ENCODE results near the gene APBA1. TPM values are rescaled to one million over a fixed set of nuclear protein-coding genes. Genes with fewer than 3 reads are reported as not detected.

The APBA1 gene
- total RNA-seq, 1 experiment from 2014 or later, result 0.05 TPM

DNA sequence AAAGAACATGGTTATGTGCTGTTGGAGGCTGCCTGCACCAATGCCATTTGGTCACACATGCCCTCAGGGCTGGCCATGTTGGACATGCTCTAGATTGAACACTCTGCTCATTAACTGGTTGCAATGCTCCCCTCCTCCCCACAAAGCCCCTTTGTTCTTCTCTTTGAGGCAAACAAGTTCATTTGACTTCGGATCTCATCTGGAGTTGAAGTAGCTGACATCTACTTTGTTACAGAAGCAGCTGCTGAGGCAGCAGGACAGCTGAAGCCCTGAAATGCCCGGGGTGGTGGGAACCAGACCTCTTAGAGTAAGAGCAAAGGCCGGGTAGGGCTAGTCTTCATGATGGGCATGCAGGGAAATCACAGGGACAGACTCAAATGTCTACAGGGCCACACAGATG is 123.5 kb downstream of the APBA1 start:
- Histone ChIP-seq H3K4me3 (ENCODE audit: low read depth in 2 of 2, low read length in 2 of 2) (no peak overlapping the region), H3K27ac (ENCODE audit: low read length) (no peak overlapping the region), H3K27me3 (ENCODE audit: control insufficient read depth, insufficient read depth, low read length) (no peaks in the 10 kb centered on the region), H3K36me3 (ENCODE audit: control insufficient read depth, insufficient read depth, low read length) (no peaks in the 10 kb centered on the region), H3K4me1 (ENCODE audit: control insufficient read depth, insufficient read depth, low read length) (no peaks in the 10 kb centered on the region), H3K9me3 (ENCODE audit: control insufficient read depth, insufficient read depth, low read depth, low read length) (no peaks in the 10 kb centered on the region)
- DNase-seq (ENCODE audit: low read depth, low spot score), result no peak
- no peak for ATAC-seq
- ChIA-PET POLR2A (no interaction called here), CTCF (interaction anchor here (0.6 kb wide), 1 partner anchor 172 kb away, joined by 3 read pairs; no protein-coding TSS in a partner anchor)
- no TSS peak for BruUV-seq (replicated peaks)
- in situ Hi-C loops (cut with HindIII; ENCODE audit: low pct_unique_long_range_greater_than_20kb, low sequenced_read_pairs), result no loop called here
- intact Hi-C loops (cut with micrococcal nuclease; ENCODE audit: unreplicated experiment), result loop anchor here (2.0 kb wide), 1 partner anchor 126 kb away; no protein-coding TSS in a partner anchor
- TF ChIP-seq SIN3A (IDR thresholded peaks at IDR 0.05; ENCODE audit: borderline replicate concordance, insufficient read depth, low read depth, low read length) (no peak), TCF7L2 (IDR thresholded peaks at IDR 0.05; ENCODE audit: low read depth, low read length) (no peak), POLR2AphosphoS5 (IDR thresholded peaks at IDR 0.05; ENCODE audit: low read depth, low read length) (no peak)
- TF ChIP-seq, protein P1, sequence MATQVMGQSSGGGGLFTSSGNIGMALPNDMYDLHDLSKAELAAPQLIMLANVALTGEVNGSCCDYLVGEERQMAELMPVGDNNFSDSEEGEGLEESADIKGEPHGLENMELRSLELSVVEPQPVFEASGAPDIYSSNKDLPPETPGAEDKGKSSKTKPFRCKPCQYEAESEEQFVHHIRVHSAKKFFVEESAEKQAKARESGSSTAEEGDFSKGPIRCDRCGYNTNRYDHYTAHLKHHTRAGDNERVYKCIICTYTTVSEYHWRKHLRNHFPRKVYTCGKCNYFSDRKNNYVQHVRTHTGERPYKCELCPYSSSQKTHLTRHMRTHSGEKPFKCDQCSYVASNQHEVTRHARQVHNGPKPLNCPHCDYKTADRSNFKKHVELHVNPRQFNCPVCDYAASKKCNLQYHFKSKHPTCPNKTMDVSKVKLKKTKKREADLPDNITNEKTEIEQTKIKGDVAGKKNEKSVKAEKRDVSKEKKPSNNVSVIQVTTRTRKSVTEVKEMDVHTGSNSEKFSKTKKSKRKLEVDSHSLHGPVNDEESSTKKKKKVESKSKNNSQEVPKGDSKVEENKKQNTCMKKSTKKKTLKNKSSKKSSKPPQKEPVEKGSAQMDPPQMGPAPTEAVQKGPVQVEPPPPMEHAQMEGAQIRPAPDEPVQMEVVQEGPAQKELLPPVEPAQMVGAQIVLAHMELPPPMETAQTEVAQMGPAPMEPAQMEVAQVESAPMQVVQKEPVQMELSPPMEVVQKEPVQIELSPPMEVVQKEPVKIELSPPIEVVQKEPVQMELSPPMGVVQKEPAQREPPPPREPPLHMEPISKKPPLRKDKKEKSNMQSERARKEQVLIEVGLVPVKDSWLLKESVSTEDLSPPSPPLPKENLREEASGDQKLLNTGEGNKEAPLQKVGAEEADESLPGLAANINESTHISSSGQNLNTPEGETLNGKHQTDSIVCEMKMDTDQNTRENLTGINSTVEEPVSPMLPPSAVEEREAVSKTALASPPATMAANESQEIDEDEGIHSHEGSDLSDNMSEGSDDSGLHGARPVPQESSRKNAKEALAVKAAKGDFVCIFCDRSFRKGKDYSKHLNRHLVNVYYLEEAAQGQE (IDR thresholded peaks at IDR 0.05; ENCODE audit: insufficient read depth in 1 of 2, low read depth in 2 of 2, low read length in 1 of 2), result no peak
- TF ChIP-seq, protein P2, sequence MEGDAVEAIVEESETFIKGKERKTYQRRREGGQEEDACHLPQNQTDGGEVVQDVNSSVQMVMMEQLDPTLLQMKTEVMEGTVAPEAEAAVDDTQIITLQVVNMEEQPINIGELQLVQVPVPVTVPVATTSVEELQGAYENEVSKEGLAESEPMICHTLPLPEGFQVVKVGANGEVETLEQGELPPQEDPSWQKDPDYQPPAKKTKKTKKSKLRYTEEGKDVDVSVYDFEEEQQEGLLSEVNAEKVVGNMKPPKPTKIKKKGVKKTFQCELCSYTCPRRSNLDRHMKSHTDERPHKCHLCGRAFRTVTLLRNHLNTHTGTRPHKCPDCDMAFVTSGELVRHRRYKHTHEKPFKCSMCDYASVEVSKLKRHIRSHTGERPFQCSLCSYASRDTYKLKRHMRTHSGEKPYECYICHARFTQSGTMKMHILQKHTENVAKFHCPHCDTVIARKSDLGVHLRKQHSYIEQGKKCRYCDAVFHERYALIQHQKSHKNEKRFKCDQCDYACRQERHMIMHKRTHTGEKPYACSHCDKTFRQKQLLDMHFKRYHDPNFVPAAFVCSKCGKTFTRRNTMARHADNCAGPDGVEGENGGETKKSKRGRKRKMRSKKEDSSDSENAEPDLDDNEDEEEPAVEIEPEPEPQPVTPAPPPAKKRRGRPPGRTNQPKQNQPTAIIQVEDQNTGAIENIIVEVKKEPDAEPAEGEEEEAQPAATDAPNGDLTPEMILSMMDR (IDR thresholded peaks at IDR 0.05), result no peak

DNA sequence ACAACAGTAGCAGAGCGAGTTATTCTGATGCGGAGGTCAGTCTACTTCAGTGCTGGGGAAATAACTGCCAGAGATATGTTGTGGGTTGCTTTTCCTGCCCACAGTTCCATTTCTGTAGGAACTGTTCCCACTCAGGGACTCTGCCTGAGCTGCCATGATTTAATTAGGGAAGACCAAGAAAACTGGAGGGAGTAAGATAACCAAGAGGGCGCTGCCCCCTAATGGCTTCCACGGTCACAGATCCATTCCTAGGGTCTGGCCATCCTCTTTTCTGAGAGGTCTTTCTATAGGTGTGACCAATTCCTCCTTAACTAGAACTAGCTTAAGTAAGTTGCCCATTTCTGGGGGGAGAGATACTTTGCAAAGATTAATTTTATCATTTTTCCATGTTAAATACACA is 125.9 kb downstream of the APBA1 start:
- no TSS peak for BruUV-seq (replicated peaks)
- no peaks in the 10 kb centered on the region for H3K4me1 ChIP-seq (ENCODE audit: control insufficient read depth, insufficient read depth, low read length)
- no peaks in the 10 kb centered on the region for H3K36me3 ChIP-seq (ENCODE audit: control insufficient read depth, insufficient read depth, low read length)
- DNase-seq (ENCODE audit: low read depth, low spot score), result no peak
- intact Hi-C loops (cut with micrococcal nuclease; ENCODE audit: unreplicated experiment) (no loop called here), in situ Hi-C loops (cut with HindIII; ENCODE audit: low pct_unique_long_range_greater_than_20kb, low sequenced_read_pairs) (no loop called here)
- POLR2A ChIA-PET, result no interaction called here
- no peak overlapping the region for H3K27ac ChIP-seq (ENCODE audit: low read length)
- no peaks in the 10 kb centered on the region for H3K9me3 ChIP-seq (ENCODE audit: control insufficient read depth, insufficient read depth, low read depth, low read length)
- CTCF ChIA-PET, result no interaction called here
- H3K4me3 ChIP-seq (ENCODE audit: low read depth in 2 of 2, low read length in 2 of 2), result no peak overlapping the region
- H3K27me3 ChIP-seq (ENCODE audit: control insufficient read depth, insufficient read depth, low read length), result no peaks in the 10 kb centered on the region
- ATAC-seq, result no peak
- TF ChIP-seq, protein P2 (IDR thresholded peaks at IDR 0.05), result no peak
- TF ChIP-seq TCF7L2 (IDR thresholded peaks at IDR 0.05; ENCODE audit: low read depth, low read length), result no peak
- no peak for TF ChIP-seq SIN3A (IDR thresholded peaks at IDR 0.05; ENCODE audit: borderline replicate concordance, insufficient read depth, low read depth, low read length)
- TF ChIP-seq POLR2AphosphoS5 (IDR thresholded peaks at IDR 0.05; ENCODE audit: low read depth, low read length), result no peak
- TF ChIP-seq, protein P1 (IDR thresholded peaks at IDR 0.05; ENCODE audit: insufficient read depth in 1 of 2, low read depth in 2 of 2, low read length in 1 of 2), result no peak
